CD4-positive, alpha-beta T cell treated with Interleukin-1 beta for 1 hour (primary cell): Measurements from ENCODE around the gene ZNF383.
"Not testable (repeated sequence)": the region's sequence is repeated elsewhere in the genome, so short reads cannot be mapped to it uniquely, and the experiment has no call there.

Experiments
- DNase-seq, 2 donors: peaks; one replicate each; pipeline ENCODE4 v3.0.0-alpha.2; 2020 to 2022

ZNF383 gene

GRCh38 chr19:37217775-37218591 is at the start of gene ZNF383:
Gene ZNF383, plus strand, starts transcription at chr19:37218214. Its CDS starts 12,240 bp downstream, at chr19:37230454.
- peak; percentile 82 to 84 for DNase-seq

- DNase-seq = peak; percentile 94 to 95
Observed at GRCh38 chr19:37172368-37173366, 45.3 kb upstream of the ZNF383 start, which contains the start of gene ZNF585A. Gene ZNF585A, minus strand, starts transcription at chr19:37172695. Its CDS starts 2,785 bp downstream, at chr19:37169910.

- not testable (repeated sequence) for DNase-seq
Observed at GRCh38 chr19:37186071-37186470, 31.9 kb upstream of the ZNF383 start.

GRCh38 chr19:37195248-37195647 is 22.8 kb upstream of the ZNF383 start:
- DNase-seq = not testable (repeated sequence)

GRCh38 chr19:37197115-37197514 is 20.9 kb upstream of the ZNF383 start:
- not testable (repeated sequence) for DNase-seq

- no peak for DNase-seq
Observed at GRCh38 chr19:37197768-37198167, 20.2 kb upstream of the ZNF383 start.

- DNase-seq = no peak
Observed at GRCh38 chr19:37217480-37217774, 587 bp upstream of the ZNF383 start.

- DNase-seq = no peak
Observed at GRCh38 chr19:37218592-37218935, 550 bp downstream of the ZNF383 start.

GRCh38 chr19:37220383-37220782 is 2.4 kb downstream of the ZNF383 start:
- DNase-seq = no peak

GRCh38 chr19:37221136-37221535 is 3.1 kb downstream of the ZNF383 start:
- no peak for DNase-seq

- no peak for DNase-seq
Observed at GRCh38 chr19:37226248-37226647, 8.2 kb downstream of the ZNF383 start.

GRCh38 chr19:37227996-37228395 is 10.0 kb downstream of the ZNF383 start:
- DNase-seq = peak; percentile 30 to 50

- no peak for DNase-seq
Observed at GRCh38 chr19:37243206-37243632, 25.2 kb downstream of the ZNF383 start.

GRCh38 chr19:37251308-37252229 is 33.6 kb downstream of the ZNF383 start:
- peak; percentile 51 to 58 for DNase-seq

GRCh38 chr19:37263028-37263427 is 45.0 kb downstream of the ZNF383 start:
- DNase-seq = not testable (repeated sequence)

- DNase-seq = not testable (repeated sequence)
Observed at GRCh38 chr19:37267005-37267404, 49.0 kb downstream of the ZNF383 start.

- not testable (repeated sequence) for DNase-seq
Observed at GRCh38 chr19:37267755-37268154, 49.7 kb downstream of the ZNF383 start.

- not testable (repeated sequence) for DNase-seq
Observed at GRCh38 chr19:37280656-37281055, 62.6 kb downstream of the ZNF383 start.

GRCh38 chr19:37284020-37284419 is 66.0 kb downstream of the ZNF383 start:
- not testable (repeated sequence) for DNase-seq

GRCh38 chr19:37289229-37289628 is 71.2 kb downstream of the ZNF383 start:
- DNase-seq = not testable (repeated sequence)

GRCh38 chr19:37292998-37293939 is 75.3 kb downstream of the ZNF383 start:
- DNase-seq = peak in 1 of 2 donors; percentile 62
